ENCODE results near the gene TRIP12.
"Not testable (repeated sequence)": the region's sequence is repeated elsewhere in the genome, so short reads cannot be mapped to it uniquely, and the experiment has no call there.

TRIP12 gene

GRCh38 chr2:229725716-229726574 lies 195.9 kb downstream of the TRIP12 start:
- TF ChIP-seq SUZ12 (IDR thresholded peaks at IDR 0.05) (no peak), PKNOX1 (IDR thresholded peaks at IDR 0.05) (no peak), SP1 (IDR thresholded peaks at IDR 0.05) (no peak), ZNF384 (IDR thresholded peaks at IDR 0.05) (no peak), BHLHE40 (IDR thresholded peaks at IDR 0.05; ENCODE audit: borderline replicate concordance) (no peak), FOXA1 (IDR thresholded peaks at IDR 0.05) (no peak), FOXM1 (IDR thresholded peaks at IDR 0.05; ENCODE audit: borderline replicate concordance) (no peak), FOXK2 (IDR thresholded peaks at IDR 0.05) (no peak), LEF1 (IDR thresholded peaks at IDR 0.05; ENCODE audit: borderline replicate concordance) (no peak), ELF4 (IDR thresholded peaks at IDR 0.05) (no peak), NFRKB (IDR thresholded peaks at IDR 0.05) (no peak), L3MBTL2 (conservative IDR thresholded peaks at IDR 0.05) (no peak), CTBP1 (IDR thresholded peaks at IDR 0.05; ENCODE audit: borderline replicate concordance) (no peak), HDGF (IDR thresholded peaks at IDR 0.05; ENCODE audit: borderline replicate concordance) (no peak), TARDBP (IDR thresholded peaks at IDR 0.05) (no peak), ARNT (IDR thresholded peaks at IDR 0.05) (no peak)
- ChIA-PET POLR2A (no interaction called here), CTCF (no interaction called here)
- peak; percentile 20 for DNase-seq (ENCODE audit: extremely low spot score)

- CTCF ChIA-PET; POLR2A ChIA-PET; DNase-seq (ENCODE audit: extremely low spot score): not testable (repeated sequence)
These were observed 198.6 kb downstream of the TRIP12 start for GRCh38 chr2:229723192-229723591.

GRCh38 chr2:229719926-229720647 lies 201.7 kb downstream of the TRIP12 start:
- ChIA-PET POLR2A (no interaction called here), CTCF (no interaction called here)
- no peak for TF ChIP-seq SUZ12 (IDR thresholded peaks at IDR 0.05)
- TF ChIP-seq HDGF (IDR thresholded peaks at IDR 0.05; ENCODE audit: borderline replicate concordance) = no peak

GRCh38 chr2:229718057-229718456 lies 203.8 kb downstream of the TRIP12 start:
- no peak for TF ChIP-seq CTBP1 (IDR thresholded peaks at IDR 0.05; ENCODE audit: borderline replicate concordance)
- TF ChIP-seq ZNF384 (IDR thresholded peaks at IDR 0.05) = no peak
- no peak for DNase-seq (ENCODE audit: extremely low spot score)
- POLR2A ChIA-PET = no interaction called here
- CTCF ChIA-PET = interaction anchor here (0.5 kb wide), 1 partner anchor 675 kb away, joined by 4 read pairs; no protein-coding TSS in a partner anchor

More at GRCh38 chr2:229719926-229720647, 201.7 kb downstream of the TRIP12 start:
- DNase-seq (ENCODE audit: extremely low spot score) = no peak

GRCh38 chr2:229715895-229716507 lies 205.8 kb downstream of the TRIP12 start:
- CTCF ChIA-PET = no interaction called here
- POLR2A ChIA-PET = no interaction called here
- TF ChIP-seq FOXA1 (IDR thresholded peaks at IDR 0.05) (no peak), FOXK2 (IDR thresholded peaks at IDR 0.05) (no peak), CTBP1 (IDR thresholded peaks at IDR 0.05; ENCODE audit: borderline replicate concordance) (no peak), FOXM1 (IDR thresholded peaks at IDR 0.05; ENCODE audit: borderline replicate concordance) (no peak), L3MBTL2 (conservative IDR thresholded peaks at IDR 0.05) (no peak), PKNOX1 (IDR thresholded peaks at IDR 0.05) (no peak), BHLHE40 (IDR thresholded peaks at IDR 0.05; ENCODE audit: borderline replicate concordance) (no peak)
- DNase-seq (ENCODE audit: extremely low spot score) = peak; percentile 30

- POLR2A ChIA-PET = no interaction called here
- CTCF ChIA-PET = no interaction called here
- peak; percentile 55 for DNase-seq (ENCODE audit: extremely low spot score)
- no peak for TF ChIP-seq ELF4 (IDR thresholded peaks at IDR 0.05)
- TF ChIP-seq CTBP1 (IDR thresholded peaks at IDR 0.05; ENCODE audit: borderline replicate concordance) = no peak
- TF ChIP-seq NFRKB (IDR thresholded peaks at IDR 0.05) = no peak
- TF ChIP-seq SUZ12 (IDR thresholded peaks at IDR 0.05) = no peak
- TF ChIP-seq ZNF384 (IDR thresholded peaks at IDR 0.05) = no peak
- TF ChIP-seq SP1 (IDR thresholded peaks at IDR 0.05) = no peak
- no peak for TF ChIP-seq LEF1 (IDR thresholded peaks at IDR 0.05; ENCODE audit: borderline replicate concordance)
These were observed 206.9 kb downstream of the TRIP12 start for GRCh38 chr2:229714736-229715541.

Measured in HEK293T (cell line).